IgD-negative memory B cell (primary cell): Measurements from ENCODE around the gene MICU2. TPM values are rescaled to one million over a fixed set of nuclear protein-coding genes. Genes with fewer than 3 reads are reported as not detected.
"Not testable (repeated sequence)": the region's sequence is repeated elsewhere in the genome, so short reads cannot be mapped to it uniquely, and the experiment has no call there.

Experiments
- H3K27ac Mint-ChIP-seq, 3 donors: one replicate each; pipeline ENCODE4 v1.8.0; 2020 to 2022; ENCODE audit warnings: mild to moderate bottlenecking in 3 of 3, mixed read lengths in 3 of 3, moderate library complexity in 1 of 3
- H3K27me3 Mint-ChIP-seq: one replicate; pipeline ENCODE4 v1.8.0; 2021; ENCODE audit warnings: mixed read lengths
- H3K36me3 Mint-ChIP-seq: one replicate; pipeline ENCODE4 v1.8.0; 2020; ENCODE audit warnings: mild to moderate bottlenecking, mixed read lengths
- H3K4me1 Mint-ChIP-seq, 3 donors: one replicate each; pipeline ENCODE4 v1.8.0; 2020 to 2022; ENCODE audit warnings: mixed read lengths in 3 of 3, mild to moderate bottlenecking in 1 of 3
- H3K4me3 Mint-ChIP-seq, 4 donors: one replicate each; pipeline ENCODE4 v1.8.0; 2020 to 2022; ENCODE audit warnings: mild to moderate bottlenecking in 4 of 4, mixed read lengths in 4 of 4, moderate library complexity in 3 of 4
- H3K9me3 Mint-ChIP-seq, 3 donors: one replicate each; pipeline ENCODE4 v1.8.0; 2020 to 2021; ENCODE audit warnings: mixed read lengths in 3 of 3, mild to moderate bottlenecking in 1 of 3
- polyA plus RNA-seq: library from polyadenylated mRNA; unstranded; fragments of 300-500 nt; fragmentation: Illumina TruSeq; gene quantifications from one replicate; pipeline ENCODE4 v1.2.3, GENCODE V29; 2021

The MICU2 gene
- polyA plus RNA-seq, 1 donor from 2014 or later: 53.3 TPM

- H3K4me1 Mint-ChIP-seq: peaks cover 25 to 37% (median 26%) of the 10 kb centered on the region in 3 donors
- peak overlapping the region in 1 of 4 donors; percentile 67 for H3K4me3 Mint-ChIP-seq
These were observed 24.1 kb downstream of the MICU2 start for GRCh38 chr13:21579754-21580316.

DNA sequence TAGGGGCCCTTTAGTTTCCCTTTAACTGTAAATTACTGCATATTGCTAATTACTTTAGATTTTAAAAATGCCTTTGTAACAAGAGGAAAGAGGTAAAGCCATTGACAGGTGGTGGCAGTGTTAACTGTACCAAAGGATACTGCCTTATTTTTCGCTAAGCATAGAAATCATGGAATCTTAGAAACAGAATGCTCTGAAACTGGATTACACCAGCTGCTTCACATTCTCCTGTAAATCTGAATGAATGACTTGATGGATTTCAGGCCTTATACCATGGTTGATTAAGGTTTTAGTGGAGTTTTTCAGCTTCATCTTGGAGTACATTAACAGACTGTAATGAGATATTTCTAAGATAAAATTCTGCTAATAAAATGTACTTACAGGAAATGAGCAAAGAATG, 25.2 kb downstream of the MICU2 start:
- Mint-ChIP-seq H3K27ac (no peak overlapping the region), H3K4me3 (no peak overlapping the region), H3K4me1 (peaks cover 31 to 44% (median 32%) of the 10 kb centered on the region in 3 donors), H3K36me3 (peaks cover 10% of the 10 kb centered on the region), H3K9me3 (peaks cover 0 to 4% (median 0%) of the 10 kb centered on the region in 3 donors), H3K27me3 (no peaks in the 10 kb centered on the region)

More at GRCh38 chr13:21579754-21580316, 24.1 kb downstream of the MICU2 start:
- peak overlapping the region in 1 of 3 donors; percentile 11 for H3K27ac Mint-ChIP-seq
- H3K9me3 Mint-ChIP-seq: peaks cover 0 to 4% (median 0%) of the 10 kb centered on the region in 3 donors
- peaks cover 10% of the 10 kb centered on the region for H3K36me3 Mint-ChIP-seq
- no peaks in the 10 kb centered on the region for H3K27me3 Mint-ChIP-seq

DNA sequence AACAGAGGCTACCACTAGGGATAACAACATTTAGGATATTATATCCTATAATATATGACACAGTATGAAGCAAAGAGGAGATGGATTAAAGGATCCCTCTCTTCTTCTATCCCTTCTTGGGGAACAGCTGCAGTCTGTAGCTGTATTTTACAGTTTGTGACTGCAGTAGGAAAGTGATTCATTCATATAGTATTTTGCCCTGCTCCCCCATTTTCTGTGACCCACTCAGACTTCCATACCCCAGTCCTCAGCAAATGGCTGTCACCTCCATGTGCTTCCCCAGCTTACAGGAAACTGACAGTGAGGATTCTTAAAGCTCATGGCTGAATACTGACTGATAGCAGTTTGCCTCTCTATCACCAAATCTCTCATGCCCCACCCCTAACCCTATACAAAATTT, 27.5 kb downstream of the MICU2 start:
- H3K4me1 Mint-ChIP-seq: peaks cover 18 to 43% (median 35%) of the 10 kb centered on the region in 3 donors
- H3K27me3 Mint-ChIP-seq: no peaks in the 10 kb centered on the region
- H3K4me3 Mint-ChIP-seq: no peak overlapping the region
- H3K9me3 Mint-ChIP-seq: no peaks in the 10 kb centered on the region
- peak overlapping the region in 1 of 3 donors; percentile 23 for H3K27ac Mint-ChIP-seq
- peaks cover 9% of the 10 kb centered on the region for H3K36me3 Mint-ChIP-seq

- Mint-ChIP-seq H3K27ac (peak overlapping the region in 2 of 3 donors; percentile 39 to 74), H3K36me3 (peaks cover 9% of the 10 kb centered on the region), H3K4me1 (peaks cover 18 to 43% (median 30%) of the 10 kb centered on the region in 3 donors), H3K4me3 (peak overlapping the region in 1 of 4 donors; percentile 48), H3K27me3 (no peaks in the 10 kb centered on the region), H3K9me3 (no peaks in the 10 kb centered on the region)
These were observed 29.9 kb downstream of the MICU2 start for GRCh38 chr13:21573920-21574712.

- Mint-ChIP-seq H3K27me3 (no peaks in the 10 kb centered on the region), H3K36me3 (peaks cover 11% of the 10 kb centered on the region), H3K4me1 (peaks cover 22 to 48% (median 33%) of the 10 kb centered on the region in 3 donors), H3K9me3 (no peaks in the 10 kb centered on the region), H3K27ac (no peak overlapping the region), H3K4me3 (no peak overlapping the region)
These were observed 34.3 kb downstream of the MICU2 start for GRCh38 chr13:21569686-21570085.

- H3K9me3 Mint-ChIP-seq: no peaks in the 10 kb centered on the region
- no peaks in the 10 kb centered on the region for H3K27me3 Mint-ChIP-seq
- peaks cover 19 to 41% (median 27%) of the 10 kb centered on the region in 3 donors for H3K4me1 Mint-ChIP-seq
- H3K4me3 Mint-ChIP-seq: peak overlapping the region in 2 of 4 donors; percentile 6 to 60
- H3K36me3 Mint-ChIP-seq: peaks cover 13% of the 10 kb centered on the region
- peak overlapping the region in 2 of 3 donors; percentile 5 to 6 for H3K27ac Mint-ChIP-seq
These were observed 35.1 kb downstream of the MICU2 start for GRCh38 chr13:21568854-21569253.

DNA sequence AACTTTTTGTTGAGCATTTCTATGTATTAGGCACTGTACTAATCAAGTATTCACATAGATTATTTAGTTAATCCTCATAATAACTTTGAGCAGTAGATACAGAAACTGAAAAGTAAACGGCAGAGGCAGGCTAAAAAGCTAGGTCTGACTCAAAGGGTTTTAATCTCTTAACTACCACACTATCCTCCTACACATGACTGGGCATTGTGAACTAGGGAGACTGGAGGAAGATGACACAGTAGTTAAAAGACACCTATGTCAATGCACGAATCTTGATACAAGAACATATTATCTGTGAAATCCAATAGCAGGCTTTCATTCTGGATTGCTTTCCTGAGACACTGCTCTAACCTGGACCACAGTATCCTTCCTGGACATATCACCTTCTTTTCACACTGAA, 36.3 kb downstream of the MICU2 start:
- Mint-ChIP-seq H3K9me3 (no peaks in the 10 kb centered on the region), H3K27me3 (no peaks in the 10 kb centered on the region), H3K4me1 (peaks cover 21 to 40% (median 26%) of the 10 kb centered on the region in 3 donors), H3K36me3 (peaks cover 15% of the 10 kb centered on the region), H3K27ac (peak overlapping the region in 1 of 3 donors; percentile 24), H3K4me3 (no peak overlapping the region)

GRCh38 chr13:21557995-21558394, 46.0 kb downstream of the MICU2 start:
- Mint-ChIP-seq H3K4me3 (no peak overlapping the region), H3K27ac (no peak overlapping the region), H3K9me3 (peaks cover 0 to 3% (median 0%) of the 10 kb centered on the region in 3 donors), H3K4me1 (peaks cover 8 to 18% (median 15%) of the 10 kb centered on the region in 3 donors), H3K27me3 (no peaks in the 10 kb centered on the region), H3K36me3 (peaks cover 26% of the 10 kb centered on the region)

DNA sequence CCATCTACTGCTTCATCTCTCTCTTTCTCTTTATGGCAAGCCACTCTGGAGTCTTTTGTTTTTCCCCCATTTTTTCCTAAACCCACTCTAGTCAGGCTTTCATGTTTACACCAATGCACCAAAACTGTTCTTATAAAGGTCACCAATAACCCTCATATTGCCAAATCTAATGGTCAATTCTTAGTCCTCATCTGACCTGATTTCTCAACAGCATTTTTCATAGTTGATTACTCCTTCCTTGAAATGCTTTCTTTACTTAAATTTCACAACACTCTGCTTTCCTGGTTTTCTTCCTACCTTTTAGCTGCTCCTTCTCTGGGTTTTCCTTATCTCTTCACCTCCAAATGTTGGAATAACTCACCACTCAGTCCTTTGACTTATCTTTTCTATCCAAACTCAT, 47.9 kb downstream of the MICU2 start:
- H3K4me3 Mint-ChIP-seq: no peak overlapping the region
- H3K27ac Mint-ChIP-seq: peak overlapping the region in 1 of 3 donors; percentile 50
- peaks cover 20% of the 10 kb centered on the region for H3K36me3 Mint-ChIP-seq
- no peaks in the 10 kb centered on the region for H3K9me3 Mint-ChIP-seq
- H3K4me1 Mint-ChIP-seq: peaks cover 8 to 18% (median 15%) of the 10 kb centered on the region in 3 donors
- H3K27me3 Mint-ChIP-seq: no peaks in the 10 kb centered on the region

DNA sequence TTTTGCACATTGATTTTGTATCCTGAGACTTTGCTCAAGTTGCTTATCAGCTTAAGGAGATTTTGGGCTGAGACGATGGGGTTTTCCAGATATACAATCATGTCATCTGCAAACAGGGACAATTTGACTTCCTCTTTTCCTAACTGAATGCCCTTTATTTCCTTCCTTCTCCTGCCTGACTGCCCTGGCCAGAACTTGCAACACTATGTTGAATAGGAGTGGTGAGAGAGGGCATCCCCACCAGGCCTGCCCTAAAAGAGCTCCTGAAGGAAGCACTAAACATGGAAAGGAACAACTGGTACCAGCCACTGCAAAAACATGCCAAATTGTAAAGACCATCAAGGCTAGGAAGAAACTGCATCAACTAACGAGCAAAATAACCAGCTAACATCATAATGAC, 50.7 kb downstream of the MICU2 start:
- H3K27me3 Mint-ChIP-seq, H3K27ac Mint-ChIP-seq, H3K4me3 Mint-ChIP-seq, H3K9me3 Mint-ChIP-seq: not testable (repeated sequence)
- Mint-ChIP-seq H3K36me3 (peaks cover 14% of the 10 kb centered on the region), H3K4me1 (peaks cover 13 to 15% (median 15%) of the 10 kb centered on the region in 3 donors)

- peaks cover 17 to 22% (median 21%) of the 10 kb centered on the region in 3 donors for H3K4me1 Mint-ChIP-seq
- peak overlapping the region in 1 of 3 donors; percentile 65 for H3K27ac Mint-ChIP-seq
- no peak overlapping the region for H3K4me3 Mint-ChIP-seq
- no peaks in the 10 kb centered on the region for H3K9me3 Mint-ChIP-seq
- no peaks in the 10 kb centered on the region for H3K27me3 Mint-ChIP-seq
- H3K36me3 Mint-ChIP-seq: peaks cover 10% of the 10 kb centered on the region
These were observed 53.1 kb downstream of the MICU2 start for GRCh38 chr13:21550918-21551317.

GRCh38 chr13:21549633-21550032, 54.3 kb downstream of the MICU2 start:
- H3K4me1 Mint-ChIP-seq: peaks cover 16 to 26% (median 19%) of the 10 kb centered on the region in 3 donors
- no peak overlapping the region for H3K4me3 Mint-ChIP-seq
- H3K9me3 Mint-ChIP-seq: no peaks in the 10 kb centered on the region
- H3K27me3 Mint-ChIP-seq: no peaks in the 10 kb centered on the region
- H3K27ac Mint-ChIP-seq: peak overlapping the region in 1 of 3 donors; percentile 67
- H3K36me3 Mint-ChIP-seq: peaks cover 12% of the 10 kb centered on the region

DNA sequence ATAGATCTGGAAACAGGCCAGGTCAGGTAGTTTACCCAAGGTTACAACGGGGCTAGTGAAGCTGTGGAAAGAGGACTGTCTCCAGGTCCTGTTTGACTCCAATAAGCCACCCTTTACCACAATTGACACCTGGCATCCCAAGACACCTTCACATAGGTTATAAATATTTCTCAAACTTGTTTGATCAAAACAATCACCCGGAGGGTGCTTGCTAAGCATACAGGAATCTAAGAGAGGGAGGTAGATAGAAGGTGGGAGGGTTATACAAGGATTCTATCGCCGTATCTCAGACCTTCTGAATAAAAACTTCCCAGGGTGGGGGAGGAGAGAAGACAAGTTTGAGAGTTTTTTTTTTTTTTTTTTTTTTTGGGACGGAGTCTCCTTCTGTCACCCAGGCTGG, 55.4 kb downstream of the MICU2 start:
- H3K9me3 Mint-ChIP-seq: no peaks in the 10 kb centered on the region
- no peak overlapping the region for H3K4me3 Mint-ChIP-seq
- no peaks in the 10 kb centered on the region for H3K27me3 Mint-ChIP-seq
- peaks cover 20 to 33% (median 24%) of the 10 kb centered on the region in 3 donors for H3K4me1 Mint-ChIP-seq
- peaks cover 10% of the 10 kb centered on the region for H3K36me3 Mint-ChIP-seq
- H3K27ac Mint-ChIP-seq: no peak overlapping the region

- Mint-ChIP-seq H3K27me3 (no peaks in the 10 kb centered on the region), H3K27ac (peak overlapping the region in 1 of 3 donors; percentile 62), H3K36me3 (peaks cover 10% of the 10 kb centered on the region), H3K4me1 (peaks cover 29 to 40% (median 29%) of the 10 kb centered on the region in 3 donors), H3K4me3 (no peak overlapping the region), H3K9me3 (no peaks in the 10 kb centered on the region)
These were observed 57.6 kb downstream of the MICU2 start for GRCh38 chr13:21546372-21546771.

DNA sequence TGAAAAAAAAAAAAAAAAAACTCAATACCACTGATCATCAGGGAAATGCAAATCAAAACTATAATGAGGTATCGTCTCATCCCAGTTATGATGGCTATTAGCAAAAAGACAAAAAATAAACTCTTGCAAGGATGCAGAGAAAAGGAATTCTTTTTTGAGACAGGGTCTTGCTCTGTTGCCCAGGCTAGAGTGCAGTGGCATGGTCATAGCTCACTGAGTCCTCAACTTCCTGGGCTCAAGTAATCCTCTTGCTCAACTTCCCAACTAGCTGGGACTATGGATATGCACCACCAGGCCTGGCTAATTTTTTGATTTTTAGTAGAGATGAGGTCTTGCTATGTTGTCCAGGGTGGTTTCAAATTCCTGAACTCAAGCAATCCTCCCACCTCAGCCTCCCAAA, 59.5 kb downstream of the MICU2 start:
- H3K27ac Mint-ChIP-seq: no peak overlapping the region
- peaks cover 29 to 34% (median 29%) of the 10 kb centered on the region in 3 donors for H3K4me1 Mint-ChIP-seq
- H3K27me3 Mint-ChIP-seq: no peaks in the 10 kb centered on the region
- H3K4me3 Mint-ChIP-seq: no peak overlapping the region
- H3K36me3 Mint-ChIP-seq: peaks cover 14% of the 10 kb centered on the region
- H3K9me3 Mint-ChIP-seq: no peaks in the 10 kb centered on the region
